Activated CD4-positive, alpha-beta T cell treated with anti-CD3 and anti-CD28 coated beads for 36 hours (primary cell): Measurements from ENCODE around the gene LPO. TPM values are rescaled to one million over a fixed set of nuclear protein-coding genes. Genes with fewer than 3 reads are reported as not detected.

Experiments used
- ATAC-seq: fragments of 200-7000 bp; cut with Tn5 transposase; one replicate; pipeline ENCODE4 v1.10.0; 2021; ENCODE audit warnings: mild to moderate bottlenecking, moderate library complexity
- CTCF ChIA-PET: fragments of 350-600 bp; sonication (Branson Sonifier 250); formaldehyde crosslinking; loops from one replicate; lab custom pipeline; 2021; ENCODE audit warnings: antibody characterized with exemption; lab: Charles Lee
- POLR2A ChIA-PET: fragments of 350-600 bp; sonication (Branson Sonifier 250); formaldehyde crosslinking; loops from one replicate; lab custom pipeline; 2021; ENCODE audit warnings: antibody characterized with exemption, inconsistent platforms; lab: Charles Lee
- DNase-seq: peaks from one replicate; pipeline ENCODE4 v3.0.0-alpha.2; 2020
- H3K27ac Mint-ChIP-seq: one replicate; pipeline ENCODE4 v1.8.0; 2021; ENCODE audit warnings: mixed read lengths
- H3K27me3 Mint-ChIP-seq: one replicate; pipeline ENCODE4 v1.8.0; 2021; ENCODE audit warnings: mixed read lengths
- H3K36me3 Mint-ChIP-seq: one replicate; pipeline ENCODE4 v1.8.0; 2021; ENCODE audit warnings: low read depth, mixed read lengths
- H3K4me1 Mint-ChIP-seq: one replicate; pipeline ENCODE4 v1.8.0; 2021; ENCODE audit warnings: mixed read lengths
- H3K4me3 Mint-ChIP-seq: one replicate; pipeline ENCODE4 v1.8.0; 2021; ENCODE audit warnings: mild to moderate bottlenecking, moderate library complexity, mixed read lengths
- H3K9me3 Mint-ChIP-seq: one replicate; pipeline ENCODE4 v1.8.0; 2021; ENCODE audit warnings: low read depth, mixed read lengths
- intact Hi-C, 2 experiments: fragments of 100-400 bp; cut with DNase I in 1 of 2; cut with micrococcal nuclease in 1 of 2; formaldehyde crosslinking; loops; one replicate each; pipeline versions ENCODE4 v1.14.2 to v1.15.1; 2022 to 2024; cut with DNase I, micrococcal nuclease
- total RNA-seq, 2 experiments: library from RNA; stranded (reverse); gene quantifications; one replicate each; pipeline ENCODE4 v1.2.3, GENCODE V29; 2021

The LPO gene
- total RNA-seq, 2 experiments from 2014 or later: 0.14 TPM; not detected in 1

DNA sequence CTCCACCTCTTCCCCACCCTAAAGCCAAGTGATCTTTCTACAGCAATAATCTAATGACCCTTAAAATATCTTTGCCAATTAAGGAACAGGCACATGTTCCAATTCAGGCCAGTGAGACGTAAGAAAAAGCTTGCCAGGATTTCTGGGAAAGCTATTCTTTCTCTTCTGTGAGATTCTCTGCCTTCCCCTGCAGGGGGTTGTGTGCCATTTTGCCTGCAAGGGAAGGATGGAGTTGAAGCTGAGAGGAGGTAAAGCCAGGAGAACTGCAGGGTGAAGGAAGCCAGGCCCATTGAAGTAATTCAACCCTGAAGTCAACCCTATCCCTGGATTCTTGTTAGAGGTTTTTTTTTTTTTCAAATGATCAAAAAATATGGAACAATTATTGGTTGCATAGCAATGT lies 9.0 kb upstream of the LPO start:
- Mint-ChIP-seq H3K27ac (no peak overlapping the region), H3K4me3 (no peak overlapping the region), H3K27me3 (peaks cover 19% of the 10 kb centered on the region), H3K4me1 (peaks cover 11% of the 10 kb centered on the region), H3K36me3 (no peaks in the 10 kb centered on the region), H3K9me3 (no peaks in the 10 kb centered on the region)
- no peak for DNase-seq
- ATAC-seq: no peak
- intact Hi-C loops: no loop called here
- POLR2A ChIA-PET: no interaction called here
- CTCF ChIA-PET: interaction anchor here (0.5 to 1.7 kb wide), 6 partner anchors 9 to 84 kb away, joined by 3 to 9 read pairs (median 4); partner anchors contain the start of gene MKS1

DNA sequence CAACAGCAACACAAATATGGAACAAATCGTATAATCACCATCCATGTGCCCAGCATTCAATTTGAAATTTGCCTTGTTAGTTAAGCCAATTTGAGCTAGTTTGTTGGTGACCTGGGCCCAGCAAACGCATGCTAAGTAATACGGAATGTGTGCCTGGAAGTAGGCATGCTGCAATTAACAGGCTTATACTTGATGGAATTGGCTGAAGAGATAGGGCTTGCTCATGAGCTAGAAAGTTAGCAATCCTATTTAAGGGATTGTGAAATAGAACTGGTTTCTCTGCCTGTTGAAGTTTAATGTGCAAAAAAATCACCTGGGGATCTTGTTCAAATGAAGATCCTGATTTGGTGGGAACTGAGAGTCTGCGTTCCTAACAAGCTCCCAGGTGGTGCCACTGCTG lies 8.5 kb upstream of the LPO start:
- no peaks in the 10 kb centered on the region for H3K36me3 Mint-ChIP-seq
- H3K27me3 Mint-ChIP-seq: peaks cover 20% of the 10 kb centered on the region
- H3K4me1 Mint-ChIP-seq: peaks cover 9% of the 10 kb centered on the region
- ATAC-seq: no peak
- no peak overlapping the region for H3K27ac Mint-ChIP-seq
- DNase-seq: no peak
- POLR2A ChIA-PET: no interaction called here
- CTCF ChIA-PET: interaction anchor here (0.5 to 1.7 kb wide), 6 partner anchors 10 to 83 kb away, joined by 3 to 9 read pairs (median 4); partner anchors contain the start of gene MKS1
- intact Hi-C loops: no loop called here
- H3K9me3 Mint-ChIP-seq: no peaks in the 10 kb centered on the region
- no peak overlapping the region for H3K4me3 Mint-ChIP-seq

DNA sequence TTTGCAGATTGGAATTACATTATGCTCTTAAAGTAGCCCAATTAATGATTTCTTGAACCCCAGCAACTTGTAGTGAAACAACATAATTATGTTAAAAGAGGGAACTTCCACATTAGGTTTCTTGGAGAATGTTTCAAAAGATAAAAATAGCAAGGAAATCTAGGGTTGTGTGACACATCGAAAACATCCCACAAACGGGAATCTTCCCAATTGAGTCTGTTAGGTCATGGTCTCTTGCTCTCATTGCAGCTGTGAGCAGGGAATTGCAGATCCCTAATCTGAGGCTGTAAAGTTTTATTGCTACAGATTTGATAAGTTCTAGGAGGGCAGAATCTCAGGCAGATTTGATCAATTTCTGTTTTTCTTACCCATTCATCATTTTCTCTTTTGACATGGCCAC lies 6.7 kb upstream of the LPO start:
- Mint-ChIP-seq H3K36me3 (no peaks in the 10 kb centered on the region), H3K4me3 (no peak overlapping the region), H3K27me3 (peaks cover 24% of the 10 kb centered on the region), H3K4me1 (peaks cover 9% of the 10 kb centered on the region), H3K27ac (no peak overlapping the region), H3K9me3 (no peaks in the 10 kb centered on the region)
- ChIA-PET POLR2A (no interaction called here), CTCF (interaction anchor here (0.8 to 1.1 kb wide), 2 partner anchors 16 to 32 kb away, joined by 3 to 6 read pairs; no protein-coding TSS in a partner anchor)
- intact Hi-C loops: no loop called here
- ATAC-seq (no peak), DNase-seq (no peak)

DNA sequence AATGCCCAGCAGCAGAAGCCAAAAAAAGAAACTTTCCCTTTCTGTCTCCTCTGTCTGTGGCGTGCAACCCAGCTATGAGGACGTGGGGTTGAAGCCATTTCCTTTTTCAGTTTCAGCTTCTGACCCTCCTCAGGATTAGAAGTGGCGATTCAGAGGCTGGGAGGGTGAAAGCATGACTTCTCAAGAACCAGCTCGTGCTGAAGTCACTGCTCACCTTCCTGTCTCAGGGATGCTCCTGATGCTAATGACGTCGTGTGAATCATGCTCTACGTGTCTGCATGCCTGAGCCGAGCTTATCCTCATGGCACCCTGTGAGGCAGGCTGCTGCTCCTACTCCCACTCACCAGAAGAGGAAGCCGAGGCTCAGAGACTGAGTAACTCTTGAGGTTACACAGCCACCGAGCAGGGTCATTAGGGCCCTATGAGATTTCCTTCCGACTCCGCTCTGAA lies 5.7 kb upstream of the LPO start:
- Mint-ChIP-seq H3K9me3 (no peaks in the 10 kb centered on the region), H3K36me3 (no peaks in the 10 kb centered on the region), H3K27me3 (peaks cover 28% of the 10 kb centered on the region), H3K4me1 (peaks cover 9% of the 10 kb centered on the region), H3K27ac (no peak overlapping the region), H3K4me3 (no peak overlapping the region)
- ChIA-PET CTCF (interaction anchor here (0.8 to 1.1 kb wide), 4 partner anchors 9 to 17 kb away, joined by 3 to 6 read pairs (median 5); no protein-coding TSS in a partner anchor), POLR2A (no interaction called here)
- DNase-seq: peak; percentile 72
- intact Hi-C loops: no loop called here
- peak; percentile 96 for ATAC-seq

DNA sequence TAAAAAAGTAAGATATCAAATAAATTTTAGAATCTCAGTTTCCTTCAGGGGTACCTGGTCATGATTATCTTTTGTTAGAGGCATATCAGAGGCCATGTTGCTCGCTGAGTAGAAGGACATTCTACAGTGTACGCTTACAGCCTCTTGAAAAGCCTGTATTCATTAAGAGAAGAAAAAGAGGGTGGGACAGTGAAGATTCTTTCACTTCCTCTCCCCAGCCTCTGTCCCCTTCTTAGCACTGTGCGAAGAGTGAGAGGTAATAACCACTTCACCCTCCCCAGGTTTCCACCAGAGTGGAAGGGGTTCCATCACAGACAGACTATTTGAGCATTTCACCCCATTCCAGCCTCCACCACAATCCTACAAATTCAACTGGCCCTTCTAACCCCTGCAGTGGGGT lies 4.8 kb upstream of the LPO start:
- DNase-seq (no peak), ATAC-seq (no peak)
- H3K4me3 Mint-ChIP-seq: no peak overlapping the region
- H3K27ac Mint-ChIP-seq: no peak overlapping the region
- peaks cover 9% of the 10 kb centered on the region for H3K4me1 Mint-ChIP-seq
- ChIA-PET POLR2A (no interaction called here), CTCF (no interaction called here)
- no peaks in the 10 kb centered on the region for H3K9me3 Mint-ChIP-seq
- intact Hi-C loops: no loop called here
- H3K27me3 Mint-ChIP-seq: peaks cover 22% of the 10 kb centered on the region
- H3K36me3 Mint-ChIP-seq: no peaks in the 10 kb centered on the region

DNA sequence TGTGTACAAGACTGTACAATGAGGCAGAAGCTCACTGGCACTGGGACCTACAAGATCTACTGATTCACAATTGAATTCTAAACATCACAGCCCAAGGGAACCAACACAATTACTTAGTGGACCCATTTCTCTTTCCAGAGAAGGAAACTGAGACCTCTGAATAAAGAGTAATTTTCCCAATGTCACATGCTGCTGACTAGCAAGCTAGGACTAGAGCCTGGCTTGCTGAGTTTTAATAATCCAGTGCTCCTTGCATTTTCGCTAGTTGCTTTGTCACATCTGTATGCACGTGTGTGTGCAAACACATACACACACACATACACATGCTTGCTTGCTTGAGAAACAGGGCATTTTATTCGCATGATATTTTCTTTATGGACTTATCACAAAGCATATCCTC lies 3.9 kb upstream of the LPO start:
- no peaks in the 10 kb centered on the region for H3K36me3 Mint-ChIP-seq
- no peak for DNase-seq
- no peak overlapping the region for H3K4me3 Mint-ChIP-seq
- H3K27ac Mint-ChIP-seq: no peak overlapping the region
- H3K27me3 Mint-ChIP-seq: peaks cover 24% of the 10 kb centered on the region
- POLR2A ChIA-PET: no interaction called here
- intact Hi-C loops: no loop called here
- CTCF ChIA-PET: interaction anchor here (1.0 to 2.1 kb wide), 3 partner anchors 14 to 16 kb away, joined by 3 to 5 read pairs (median 5); partner anchors contain the start of gene MKS1
- H3K4me1 Mint-ChIP-seq: peaks cover 9% of the 10 kb centered on the region
- H3K9me3 Mint-ChIP-seq: no peaks in the 10 kb centered on the region
- no peak for ATAC-seq

DNA sequence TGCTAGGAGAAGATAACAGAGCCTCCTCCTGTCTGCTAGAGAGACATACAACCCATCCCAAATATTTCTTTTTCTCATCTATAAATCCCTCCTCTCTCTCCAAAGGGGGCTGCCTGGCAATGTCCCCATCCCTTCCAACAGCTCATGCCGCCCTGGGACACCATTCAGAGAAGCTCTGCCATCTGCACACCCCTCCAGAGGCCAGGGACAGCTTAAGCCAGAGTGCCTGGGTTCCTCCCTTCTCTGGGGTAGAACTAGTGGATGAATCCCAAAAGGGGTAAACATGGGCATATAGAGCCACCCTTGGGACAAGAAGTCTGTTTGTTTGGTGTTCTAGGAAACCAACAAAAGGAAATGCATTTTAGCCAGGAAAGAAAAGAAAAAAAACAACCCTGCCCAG lies 2.6 kb upstream of the LPO start:
- H3K36me3 Mint-ChIP-seq: no peaks in the 10 kb centered on the region
- H3K27ac Mint-ChIP-seq: no peak overlapping the region
- ChIA-PET POLR2A (interaction anchor here (0.6 kb wide), 1 partner anchor 261 kb away, joined by 7 read pairs; no protein-coding TSS in a partner anchor), CTCF (interaction anchor here (0.7 to 2.1 kb wide), 4 partner anchors 11 to 718 kb away, joined by 3 to 11 read pairs (median 5); partner anchors contain the start of gene MKS1)
- H3K4me3 Mint-ChIP-seq: no peak overlapping the region
- peaks cover 30% of the 10 kb centered on the region for H3K27me3 Mint-ChIP-seq
- H3K9me3 Mint-ChIP-seq: no peaks in the 10 kb centered on the region
- peaks cover 9% of the 10 kb centered on the region for H3K4me1 Mint-ChIP-seq
- DNase-seq: no peak
- intact Hi-C loops: no loop called here
- no peak for ATAC-seq

DNA sequence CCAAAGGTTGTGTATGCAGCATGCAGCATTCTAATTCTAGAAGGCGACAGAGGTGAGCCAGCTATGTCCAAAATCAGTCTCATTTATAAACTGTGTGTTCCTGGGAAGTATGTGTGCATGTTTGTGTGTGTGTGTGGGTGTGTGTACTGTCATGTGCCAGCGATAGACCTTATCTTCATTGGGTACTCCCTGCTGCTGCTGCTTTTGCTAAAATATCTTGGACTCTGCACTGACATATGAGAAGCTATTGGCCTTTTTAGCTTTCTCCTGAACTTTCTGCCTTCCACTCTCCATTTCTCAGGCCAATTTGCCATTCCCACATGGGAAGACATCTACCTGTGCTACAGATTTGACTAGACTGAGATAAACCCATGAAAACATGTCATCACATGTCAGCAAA lies 2.0 kb upstream of the LPO start:
- H3K9me3 Mint-ChIP-seq: no peaks in the 10 kb centered on the region
- no peak for DNase-seq
- H3K4me3 Mint-ChIP-seq: no peak overlapping the region
- ATAC-seq: no peak
- POLR2A ChIA-PET: interaction anchor here (0.6 kb wide), 1 partner anchor 8 kb away, joined by 4 read pairs; no protein-coding TSS in a partner anchor
- CTCF ChIA-PET: interaction anchor here (0.7 to 2.0 kb wide), 3 partner anchors 12 to 718 kb away, joined by 3 to 11 read pairs (median 5); no protein-coding TSS in a partner anchor
- H3K36me3 Mint-ChIP-seq: no peaks in the 10 kb centered on the region
- no peak overlapping the region for H3K27ac Mint-ChIP-seq
- H3K27me3 Mint-ChIP-seq: peaks cover 31% of the 10 kb centered on the region
- intact Hi-C loops: no loop called here
- H3K4me1 Mint-ChIP-seq: peaks cover 9% of the 10 kb centered on the region

DNA sequence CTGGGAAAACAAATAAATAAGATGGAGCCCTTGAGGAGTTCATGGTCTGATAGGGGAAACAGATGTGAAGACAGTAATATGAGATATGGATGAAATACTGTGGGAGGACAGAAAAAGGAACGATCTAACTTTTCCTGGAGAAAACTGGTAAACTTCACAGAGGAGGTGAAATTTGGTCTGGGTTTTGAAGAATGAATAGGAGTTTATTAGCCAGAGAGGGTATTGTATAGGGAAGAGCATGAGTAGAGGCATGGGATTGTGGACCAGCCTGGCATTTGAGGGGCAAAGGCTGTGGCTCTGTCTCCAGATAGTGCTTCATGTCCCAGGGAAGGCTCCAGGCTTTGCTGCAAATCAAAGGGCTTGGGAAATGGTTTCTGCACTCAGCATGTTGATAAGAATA lies 1.6 kb downstream of the LPO start:
- no peak for ATAC-seq
- Mint-ChIP-seq H3K9me3 (no peaks in the 10 kb centered on the region), H3K36me3 (no peaks in the 10 kb centered on the region), H3K27ac (no peak overlapping the region), H3K4me3 (no peak overlapping the region), H3K27me3 (peaks cover 43% of the 10 kb centered on the region), H3K4me1 (peaks cover 5% of the 10 kb centered on the region)
- ChIA-PET POLR2A (no interaction called here), CTCF (interaction anchor here (0.7 to 0.8 kb wide), 2 partner anchors 41 to 392 kb away, joined by 3 read pairs; partner anchors contain the start of gene MPO)
- intact Hi-C loops: no loop called here
- DNase-seq: no peak

DNA sequence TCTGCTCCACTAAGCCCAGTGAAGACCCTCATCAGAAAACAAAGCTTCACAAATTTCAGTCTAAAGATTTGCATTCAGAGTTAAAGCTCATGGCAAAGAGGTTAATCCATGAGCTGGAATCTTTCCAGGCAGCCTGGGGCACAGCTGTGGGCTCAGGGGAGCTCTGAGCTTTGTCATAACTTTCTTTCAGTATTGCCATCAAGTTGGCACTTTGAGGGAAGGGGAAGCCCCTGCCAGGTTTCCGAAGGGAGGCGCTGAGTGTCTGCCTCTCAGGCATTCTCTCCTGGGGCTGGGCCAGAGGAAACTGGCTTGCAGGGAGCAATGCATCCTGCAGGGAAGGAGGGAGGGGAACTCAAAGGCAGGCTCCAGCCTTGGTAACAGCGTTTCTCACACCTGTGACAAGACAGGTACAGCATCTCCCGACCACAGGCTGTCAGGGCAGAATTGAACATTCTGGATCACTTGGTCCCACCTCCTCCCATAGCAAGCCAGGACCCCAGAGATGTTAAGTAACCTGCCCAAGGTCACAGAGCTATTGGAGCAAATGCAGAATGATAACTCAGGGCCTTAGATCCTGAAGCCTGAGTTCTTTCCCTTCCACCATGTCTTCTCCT lies 3.9 kb downstream of the LPO start:
- peak; percentile 74 for DNase-seq
- intact Hi-C loops: loop anchor here in 1 of 2 experiments (1.0 kb wide), 1 partner anchor 23 kb away; the partner anchor contains the start of gene MKS1
- ChIA-PET POLR2A (interaction anchor here (0.5 kb wide), 1 partner anchor 388 kb away, joined by 4 read pairs; no protein-coding TSS in a partner anchor), CTCF (interaction anchor here (0.7 to 1.9 kb wide), 6 partner anchors 8 to 175 kb away, joined by 3 to 7 read pairs (median 4); partner anchors contain the start of gene RNF43)
- Mint-ChIP-seq H3K27ac (no peak overlapping the region), H3K4me3 (no peak overlapping the region), H3K9me3 (no peaks in the 10 kb centered on the region), H3K4me1 (peaks cover 5% of the 10 kb centered on the region), H3K36me3 (no peaks in the 10 kb centered on the region), H3K27me3 (peaks cover 41% of the 10 kb centered on the region)
- ATAC-seq: peak; percentile 96

DNA sequence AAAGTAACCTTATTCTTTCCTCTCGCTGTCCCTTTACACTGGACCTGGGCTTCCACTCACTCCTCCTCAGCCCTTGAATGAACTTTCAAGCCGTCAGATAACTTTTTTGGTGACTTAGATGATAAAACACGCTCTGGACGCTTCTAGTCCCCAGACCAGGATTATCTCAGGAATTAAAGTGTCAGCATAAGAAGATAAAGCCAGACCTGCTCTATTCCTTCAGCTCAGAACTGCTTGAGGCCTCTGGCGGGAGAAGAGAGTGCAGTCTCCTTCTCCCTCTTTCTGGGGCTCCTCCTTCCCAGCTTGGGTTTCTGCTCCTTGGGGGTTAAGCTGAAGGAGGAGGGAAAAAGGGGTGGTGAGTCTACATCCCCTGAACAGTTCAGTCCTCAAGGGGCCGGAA lies 6.6 kb downstream of the LPO start:
- Mint-ChIP-seq H3K27ac (no peak overlapping the region), H3K4me3 (no peak overlapping the region), H3K36me3 (no peaks in the 10 kb centered on the region), H3K4me1 (peaks cover 17% of the 10 kb centered on the region), H3K27me3 (peaks cover 39% of the 10 kb centered on the region), H3K9me3 (no peaks in the 10 kb centered on the region)
- CTCF ChIA-PET: no interaction called here
- ATAC-seq (no peak), DNase-seq (no peak)
- POLR2A ChIA-PET: interaction anchor here (0.6 kb wide), 1 partner anchor 8 kb away, joined by 4 read pairs; no protein-coding TSS in a partner anchor
- intact Hi-C loops: no loop called here
